Right lobe of liver (tissue), 4 donors: ENCODE results near the gene CD3G.

Source experiments
- POLR2A ChIP-seq: fragments of 450-650 bp; IDR thresholded peaks from one replicate; pipeline ENCODE4 v1.6.1; 2017; ENCODE audit warnings: antibody characterized with exemption, mild to moderate bottlenecking
- TF ChIP-seq, protein P1 (sequence below), 4 donors: fragments of 200-600 bp in 3 of 4; fragments of 450-650 bp in 1 of 4; IDR thresholded peaks; one replicate each; pipeline versions ENCODE4 v1.5.1 to v1.8.0; 2016 to 2022; ENCODE audit warnings: antibody characterized with exemption in 4 of 4, mild to moderate bottlenecking in 2 of 4
- donor health status: DM: no; HTN: no; CAD: no.
- donor health status: DM: no; HTN: no; CAD: no.
- donor health status: DM: no; HTN: yes; CAD: no.

DNA sequence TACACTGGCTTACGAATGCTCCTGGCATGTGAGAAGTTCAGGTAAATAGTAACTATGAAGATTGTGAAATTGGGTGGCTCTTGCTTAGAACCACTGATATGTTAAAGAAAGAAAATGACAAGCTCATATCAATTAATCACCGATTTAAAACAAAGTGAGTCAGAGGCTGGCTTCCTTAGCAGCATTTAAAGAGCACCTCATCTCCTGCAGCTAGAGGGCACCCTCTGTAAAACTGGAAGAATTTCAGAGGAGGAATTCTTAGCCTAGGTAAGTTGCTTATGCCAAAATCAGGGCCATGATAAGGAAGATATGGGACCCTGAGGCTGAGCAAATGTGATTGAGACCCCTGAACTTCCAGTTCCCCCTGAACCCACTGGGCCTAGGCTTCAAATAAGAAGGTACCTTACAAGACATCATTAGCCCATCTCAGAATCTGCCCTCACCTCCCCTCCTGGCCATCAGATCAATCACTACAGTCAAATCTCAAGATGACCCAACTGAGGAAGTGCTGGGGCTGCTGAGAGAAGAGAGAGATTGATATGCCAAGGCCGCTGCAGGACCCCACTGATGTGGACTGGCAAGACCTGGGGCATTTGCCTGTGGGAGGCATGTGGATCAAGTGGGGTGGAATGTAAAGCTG lies 48.2 kb upstream of the CD3G start:
- TF ChIP-seq POLR2A: no peak
- TF ChIP-seq, protein P1, sequence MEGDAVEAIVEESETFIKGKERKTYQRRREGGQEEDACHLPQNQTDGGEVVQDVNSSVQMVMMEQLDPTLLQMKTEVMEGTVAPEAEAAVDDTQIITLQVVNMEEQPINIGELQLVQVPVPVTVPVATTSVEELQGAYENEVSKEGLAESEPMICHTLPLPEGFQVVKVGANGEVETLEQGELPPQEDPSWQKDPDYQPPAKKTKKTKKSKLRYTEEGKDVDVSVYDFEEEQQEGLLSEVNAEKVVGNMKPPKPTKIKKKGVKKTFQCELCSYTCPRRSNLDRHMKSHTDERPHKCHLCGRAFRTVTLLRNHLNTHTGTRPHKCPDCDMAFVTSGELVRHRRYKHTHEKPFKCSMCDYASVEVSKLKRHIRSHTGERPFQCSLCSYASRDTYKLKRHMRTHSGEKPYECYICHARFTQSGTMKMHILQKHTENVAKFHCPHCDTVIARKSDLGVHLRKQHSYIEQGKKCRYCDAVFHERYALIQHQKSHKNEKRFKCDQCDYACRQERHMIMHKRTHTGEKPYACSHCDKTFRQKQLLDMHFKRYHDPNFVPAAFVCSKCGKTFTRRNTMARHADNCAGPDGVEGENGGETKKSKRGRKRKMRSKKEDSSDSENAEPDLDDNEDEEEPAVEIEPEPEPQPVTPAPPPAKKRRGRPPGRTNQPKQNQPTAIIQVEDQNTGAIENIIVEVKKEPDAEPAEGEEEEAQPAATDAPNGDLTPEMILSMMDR (IDR thresholded peaks at IDR 0.05): peak; percentile 63 to 72 (median 68)
